GM18511 (cell line): ENCODE results near the gene PRCP.
A peak's percentile ranks its signal among the peaks of the same experiment; 100 is the strongest.
"Not testable (repeated sequence)": the region's sequence is repeated elsewhere in the genome, so short reads cannot be mapped to it uniquely, and the experiment has no call there.

Experiments
- ATAC-seq: cut with Tn5 transposase; IDR thresholded peaks from one replicate; pipeline ENCODE4 v1.9.1; 2021; ENCODE audit warnings: mild to moderate bottlenecking, moderate library complexity; ENCODE audit not compliant: unreplicated experiment

PRCP gene

GRCh38 chr11:82900277-82901164 lies at the start of gene PRCP:
Gene PRCP, minus strand, starts transcription at chr11:82900430. Its CDS starts 28 bp downstream, at chr11:82900402.
- peak; percentile 79 for ATAC-seq

DNA sequence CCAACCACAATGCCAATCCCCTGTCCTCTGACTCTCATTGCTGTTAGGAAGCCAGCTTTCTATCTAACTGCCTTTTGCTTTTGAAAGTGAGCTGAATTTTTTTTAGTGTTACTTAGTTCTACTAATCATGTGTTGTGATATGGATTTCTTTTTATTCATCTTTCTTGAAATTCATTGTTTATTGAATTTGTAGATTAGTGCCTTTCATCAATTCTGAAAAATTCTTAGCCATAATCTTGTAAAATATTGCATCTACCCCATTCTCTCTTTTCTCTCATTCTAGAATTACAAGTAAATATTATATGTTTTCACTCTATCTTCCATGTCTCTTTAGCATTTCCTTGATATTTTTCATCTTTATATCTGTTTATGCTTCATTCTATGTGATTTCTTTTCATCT lies 49.1 kb upstream of the PRCP start:
- no peak for ATAC-seq

DNA sequence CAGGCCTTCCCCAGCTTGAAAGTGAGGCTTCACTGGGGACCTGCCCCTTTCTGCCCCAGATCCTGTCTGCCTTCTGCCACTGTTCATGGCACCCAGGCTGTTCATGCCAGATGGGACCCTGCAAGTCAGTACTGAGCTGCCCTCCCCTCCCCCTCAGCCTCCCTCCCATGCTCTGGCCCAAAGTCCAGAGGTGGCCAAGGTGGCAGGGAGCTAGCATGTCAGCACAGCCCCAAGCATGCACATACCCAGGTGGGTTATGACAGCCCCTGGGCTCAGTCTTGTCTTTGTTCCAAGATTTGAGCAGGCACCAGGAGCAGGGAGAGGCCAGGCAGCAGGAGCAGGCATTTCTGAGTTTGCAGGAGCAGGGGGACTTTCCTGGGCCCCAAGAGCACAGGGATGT lies 45.5 kb upstream of the PRCP start:
- ATAC-seq = no peak

DNA sequence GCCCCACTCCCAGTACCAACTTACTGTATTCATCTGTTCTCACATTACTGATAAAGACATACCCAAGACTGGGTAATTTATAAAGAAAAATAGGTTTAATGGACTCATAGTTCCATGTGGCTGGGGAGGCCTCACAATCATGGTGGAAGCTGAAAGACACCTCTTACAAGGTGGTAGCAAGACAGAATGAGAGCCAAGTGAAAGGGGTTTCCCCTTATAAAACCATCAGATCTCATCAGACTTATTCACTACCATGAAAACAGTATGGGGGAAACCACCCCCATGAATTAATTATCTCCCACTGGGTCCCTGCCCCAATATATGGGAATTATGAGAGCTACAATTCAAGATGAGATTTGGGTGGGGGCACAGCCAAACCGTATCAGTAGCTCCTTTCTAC lies 44.8 kb upstream of the PRCP start:
- not testable (repeated sequence) for ATAC-seq

DNA sequence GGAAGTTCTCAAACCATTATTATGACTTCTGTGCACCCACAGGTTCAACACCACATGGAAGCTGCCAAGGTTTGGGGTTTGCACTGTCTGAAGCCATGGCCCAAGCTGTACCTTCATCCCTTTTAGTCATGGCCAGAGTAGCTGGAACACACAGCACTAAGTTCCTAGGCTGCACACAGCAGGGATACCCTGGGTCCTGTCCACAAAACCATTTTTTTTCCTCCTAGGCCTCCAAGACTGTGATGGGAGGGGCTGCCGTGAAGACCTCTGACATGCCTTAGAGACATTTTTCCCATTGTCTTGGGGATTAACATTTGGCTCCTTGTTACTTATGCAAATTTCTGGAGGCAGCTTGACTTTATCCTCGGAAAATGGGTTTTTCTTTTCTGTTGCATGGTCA lies 44.0 kb upstream of the PRCP start:
- ATAC-seq = no peak

DNA sequence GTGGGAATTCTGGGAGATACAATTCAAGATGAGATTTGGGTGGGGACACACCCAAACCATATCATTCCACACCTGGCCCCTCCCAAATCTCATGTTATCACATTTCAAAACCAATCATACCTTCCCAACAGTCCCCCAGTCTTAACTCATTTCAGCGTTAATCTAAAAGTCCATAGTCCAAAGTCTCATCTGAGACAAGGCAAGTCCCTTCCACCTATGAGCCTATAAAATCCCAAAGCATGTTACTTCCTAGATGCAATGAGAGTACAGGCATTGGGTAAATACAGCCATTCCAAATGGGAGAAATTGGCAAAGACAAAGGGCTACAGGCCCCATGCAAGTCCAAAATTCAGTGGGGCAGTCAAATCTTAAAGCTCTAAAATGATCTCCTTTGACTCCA lies 43.2 kb upstream of the PRCP start:
- ATAC-seq = not testable (repeated sequence)

GRCh38 chr11:82942376-82942775 lies 42.1 kb upstream of the PRCP start:
- no peak for ATAC-seq

DNA sequence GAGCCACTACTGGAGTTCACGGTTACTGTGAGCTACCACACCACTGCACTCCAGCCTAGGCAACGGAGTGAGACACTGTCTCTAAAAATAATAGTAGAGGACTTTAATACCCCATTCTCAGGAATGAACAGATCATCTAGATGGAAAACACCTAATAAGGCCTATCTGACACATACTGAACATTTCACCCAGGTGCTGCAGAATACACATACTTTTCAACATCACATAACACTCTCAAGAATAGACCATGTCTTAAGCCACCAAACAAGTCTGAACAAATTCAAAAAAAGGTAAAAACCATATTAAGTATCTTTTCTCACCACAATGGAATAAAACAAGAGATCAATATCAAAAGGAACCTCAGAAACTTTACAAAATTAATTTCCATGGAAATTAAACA lies 39.2 kb upstream of the PRCP start:
- ATAC-seq = no peak

GRCh38 chr11:82937554-82937953 lies 37.3 kb upstream of the PRCP start:
- ATAC-seq = no peak

DNA sequence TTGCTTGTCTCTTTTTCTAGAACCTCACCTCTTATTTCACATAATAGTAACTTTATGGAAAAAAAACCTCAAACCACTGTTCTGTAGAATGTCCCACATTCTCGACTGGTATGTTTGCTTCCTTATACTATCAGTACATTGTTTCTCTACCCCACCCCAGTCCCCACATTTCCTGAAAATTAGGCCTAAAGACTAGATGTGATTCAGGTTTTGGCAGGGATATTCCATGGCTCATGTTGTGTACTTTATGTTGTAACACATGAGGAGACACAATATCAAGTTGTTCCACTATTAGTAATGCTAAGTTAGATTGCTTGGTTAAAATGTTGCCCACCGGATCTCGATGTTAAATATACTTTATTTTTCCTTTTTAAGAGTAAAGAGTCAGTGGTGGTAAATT lies 36.0 kb upstream of the PRCP start:
- ATAC-seq = no peak

DNA sequence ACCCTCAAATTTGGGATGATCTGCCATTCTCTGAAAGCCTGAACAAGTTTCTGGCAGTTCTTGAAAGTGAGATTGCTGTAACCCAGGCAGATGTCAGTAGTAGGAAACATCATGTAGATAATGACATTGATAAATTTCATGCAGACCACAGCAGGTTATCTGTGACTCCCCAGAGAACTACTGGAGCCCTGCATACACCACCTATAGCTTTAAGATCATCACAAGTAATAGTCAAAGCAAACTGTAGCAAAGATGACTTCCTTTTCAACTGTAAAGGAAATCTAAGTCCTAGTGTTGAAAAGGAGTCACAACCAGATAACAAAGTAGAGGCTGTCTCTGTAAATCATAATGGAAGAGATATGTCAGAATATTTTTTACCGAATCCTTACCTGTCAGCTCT lies 32.3 kb upstream of the PRCP start:
- ATAC-seq = no peak

DNA sequence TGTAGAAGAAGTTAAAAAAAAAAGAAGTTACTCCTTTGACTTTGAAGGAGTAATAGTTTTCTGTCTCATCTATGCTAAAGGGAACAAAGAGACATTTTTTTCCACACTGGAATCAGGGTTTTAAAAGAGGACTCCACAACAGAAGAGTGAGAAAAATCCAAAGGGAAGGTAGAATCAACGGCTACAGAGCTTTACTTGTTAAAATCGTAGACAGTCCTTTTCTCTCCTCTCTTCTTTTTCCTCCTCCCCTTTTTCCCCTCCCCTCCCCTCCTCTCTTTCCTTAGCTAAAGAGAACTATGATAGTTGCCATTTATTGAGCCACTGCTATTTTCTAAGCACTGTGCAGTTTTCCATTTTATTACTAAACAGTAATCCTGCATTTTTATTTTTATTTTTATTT lies 30.5 kb upstream of the PRCP start:
- no peak for ATAC-seq

DNA sequence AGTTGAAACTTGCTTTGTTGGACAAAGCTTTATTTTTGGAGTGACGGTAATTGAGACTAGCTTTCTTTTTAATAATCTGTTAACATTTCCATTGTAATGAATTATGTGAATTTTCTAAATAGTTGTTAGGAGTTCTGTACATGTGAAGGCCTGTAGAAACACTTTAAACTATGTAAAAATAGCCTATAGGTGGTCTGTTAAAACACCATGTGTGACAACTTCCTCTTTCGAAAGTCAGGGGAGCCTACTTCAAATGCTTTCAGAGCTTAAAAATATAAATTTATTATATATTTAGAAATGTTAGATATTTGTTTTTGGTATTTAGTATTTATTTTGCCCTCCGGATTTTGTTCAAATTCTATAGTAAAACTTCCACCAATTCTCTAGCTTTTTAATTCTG lies 30.0 kb upstream of the PRCP start:
- ATAC-seq = peak; percentile 67

GRCh38 chr11:82929121-82929520 lies 28.9 kb upstream of the PRCP start:
- no peak for ATAC-seq

DNA sequence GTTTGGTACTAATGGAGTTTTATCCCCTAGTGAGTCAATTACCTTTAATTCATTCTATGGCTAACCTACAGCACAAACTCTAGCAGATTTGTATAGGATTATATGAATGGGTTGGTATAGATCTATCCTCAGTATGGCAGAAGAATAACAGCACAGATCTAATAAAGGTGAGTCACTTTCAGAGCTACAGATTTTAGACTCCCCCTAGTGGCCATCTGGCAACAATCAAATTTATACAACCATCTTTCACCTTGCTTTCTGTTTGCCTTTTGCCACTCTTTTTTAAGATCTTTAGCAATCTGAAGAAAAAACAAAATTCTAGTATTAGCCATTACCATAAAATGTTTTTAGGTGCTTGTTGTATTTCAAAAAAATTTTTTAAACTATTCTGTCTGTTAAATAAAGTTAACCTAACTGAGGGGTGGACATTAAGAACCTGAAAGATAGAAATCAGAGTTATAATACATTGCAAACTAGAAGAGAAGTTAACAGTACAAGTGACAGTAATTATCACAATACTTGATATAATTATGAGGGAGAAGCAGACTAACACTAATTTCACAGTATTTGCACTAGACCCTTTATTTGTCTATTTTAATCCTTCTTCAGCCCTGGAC lies 27.1 kb upstream of the PRCP start:
- peak; percentile 71 for ATAC-seq

GRCh38 chr11:82924522-82925224 lies 24.4 kb upstream of the PRCP start:
- no peak for ATAC-seq

DNA sequence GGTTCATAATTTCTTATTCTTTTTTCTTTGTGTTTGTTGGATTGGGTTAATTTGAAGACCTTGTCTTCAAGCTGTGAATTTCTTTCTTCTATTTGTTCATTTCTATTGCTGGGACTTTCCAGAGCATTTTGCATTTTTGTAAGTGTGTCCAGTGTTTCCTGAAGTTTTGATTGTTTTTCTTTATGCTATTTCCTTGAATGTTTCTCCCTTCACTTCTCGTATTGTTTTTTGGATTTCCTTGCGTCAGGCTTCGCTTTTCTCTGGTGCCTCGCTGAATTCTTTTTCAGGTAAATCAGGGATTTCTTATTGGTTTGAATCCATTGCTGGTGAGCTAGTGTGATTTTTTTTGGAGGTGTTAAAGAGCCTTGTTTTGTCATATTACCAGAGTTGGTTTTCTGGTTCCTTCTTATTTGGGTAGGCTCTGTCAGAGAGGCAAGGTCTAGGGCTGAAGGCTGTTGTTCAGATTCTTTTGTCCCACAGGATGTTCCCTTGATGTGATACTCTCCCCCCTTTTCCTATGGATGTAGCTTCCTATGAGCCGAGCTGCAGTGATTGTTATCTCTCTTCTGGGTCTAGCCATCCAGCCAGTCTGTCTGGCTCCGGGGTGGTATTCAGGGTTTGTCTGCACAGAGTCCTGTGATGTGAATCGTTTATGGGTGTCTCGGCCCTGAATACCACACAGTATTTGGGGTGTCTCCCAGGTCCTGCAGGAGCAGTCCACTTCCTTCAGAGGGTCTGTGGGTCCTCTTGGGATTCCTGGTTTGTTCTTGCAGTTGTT lies 22.4 kb upstream of the PRCP start:
- ATAC-seq = not testable (repeated sequence)

DNA sequence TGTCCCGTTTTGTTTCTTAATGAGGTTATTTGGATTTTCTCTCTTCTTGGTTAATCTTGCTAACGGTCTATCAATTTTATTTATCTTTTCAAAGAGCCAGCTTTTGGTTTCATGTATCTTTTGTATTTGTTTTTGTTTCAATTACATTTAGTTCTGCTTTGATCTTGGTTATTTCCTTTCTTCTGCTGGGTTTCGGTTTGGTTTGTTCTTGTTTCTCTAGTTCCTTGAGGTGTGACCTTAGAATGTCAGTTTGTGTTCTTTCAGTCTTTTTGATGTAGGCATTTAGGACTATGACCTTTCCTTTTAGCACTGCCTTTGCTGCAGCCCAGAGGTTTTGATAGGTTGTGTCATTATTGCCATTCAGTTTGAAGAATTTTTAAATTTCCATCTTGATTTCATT lies 20.0 kb upstream of the PRCP start:
- ATAC-seq = not testable (repeated sequence)

DNA sequence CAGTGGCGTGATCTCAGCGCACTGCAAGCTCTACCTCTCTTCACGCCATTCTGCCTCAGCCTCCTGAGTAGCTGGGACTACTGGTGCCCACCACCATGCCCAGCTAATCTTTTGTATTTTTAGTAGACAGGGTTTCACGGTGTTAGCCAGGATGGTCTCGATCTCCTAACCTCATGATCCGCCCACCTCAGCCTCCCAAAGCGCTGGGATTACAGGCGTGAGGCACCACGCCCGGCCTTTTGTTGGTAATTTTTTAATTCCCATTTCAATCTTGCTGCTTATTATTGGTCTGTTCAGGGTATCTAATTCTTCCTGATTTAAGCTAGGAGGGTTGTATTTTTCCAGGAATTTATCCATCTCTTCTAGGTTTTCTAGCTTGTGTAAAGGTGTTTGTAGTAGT lies 19.6 kb upstream of the PRCP start:
- ATAC-seq = not testable (repeated sequence)

GRCh38 chr11:82909015-82909640 lies 8.9 kb upstream of the PRCP start:
- ATAC-seq = no peak

- ATAC-seq = no peak
These were observed 8.1 kb upstream of the PRCP start for GRCh38 chr11:82908311-82908710.
